Measurements from ENCODE around the gene TMEM97. TPM values are rescaled to one million over a fixed set of nuclear protein-coding genes. Genes with fewer than 3 reads are reported as not detected.
"Not testable (repeated sequence)": the region's sequence is repeated elsewhere in the genome, so short reads cannot be mapped to it uniquely, and the experiment has no call there.

TMEM97 gene
- total RNA-seq = 28.4 TPM

DNA sequence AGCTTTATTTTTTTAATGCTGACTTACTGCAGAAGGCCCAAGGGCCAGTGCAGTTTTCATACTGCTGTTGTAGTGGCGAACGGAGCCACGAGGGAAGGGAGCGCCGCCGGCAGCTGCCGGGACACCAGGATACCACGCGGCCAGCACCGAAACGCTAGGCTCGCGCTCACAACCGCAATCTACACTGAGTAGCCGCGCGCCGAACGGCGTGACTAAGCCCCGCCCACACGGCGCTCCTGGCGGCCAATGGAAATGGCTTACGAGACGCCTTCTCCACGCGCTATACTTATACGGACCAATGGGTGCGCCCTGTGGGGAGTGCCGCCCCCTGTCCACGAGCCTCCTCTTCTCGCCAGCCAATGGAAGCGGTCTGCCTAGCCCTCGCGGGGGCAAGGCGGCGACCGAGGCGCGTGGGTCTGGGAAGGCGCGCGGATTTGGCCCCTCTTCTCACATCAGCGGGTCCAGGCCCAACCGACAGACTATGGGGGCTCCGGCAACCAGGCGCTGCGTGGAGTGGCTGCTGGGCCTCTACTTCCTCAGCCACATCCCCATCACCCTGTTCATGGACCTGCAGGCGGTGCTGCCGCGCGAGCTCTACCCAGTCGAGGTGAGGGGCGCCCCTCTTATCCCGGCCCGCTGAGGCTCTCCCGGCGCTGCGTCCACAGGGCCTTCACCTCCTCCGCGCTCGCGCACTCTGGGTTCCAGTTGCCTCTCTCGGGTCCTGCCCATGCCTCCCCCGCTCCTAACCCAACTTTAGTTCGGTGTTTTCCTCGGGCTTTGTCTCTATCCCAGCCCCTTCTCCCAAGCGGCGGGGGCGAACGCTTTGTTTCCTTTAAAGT, at the start of gene TMEM97:
Gene TMEM97 (plus strand): TSS at position 442 of the 839 bp plus-strand sequence. CDS start 40 bp downstream, at position 482.
- ATAC-seq = peak; percentile 100

- no peak for ATAC-seq
These were observed 48.9 kb upstream of the TMEM97 start for GRCh38 chr17:28270055-28270454.

DNA sequence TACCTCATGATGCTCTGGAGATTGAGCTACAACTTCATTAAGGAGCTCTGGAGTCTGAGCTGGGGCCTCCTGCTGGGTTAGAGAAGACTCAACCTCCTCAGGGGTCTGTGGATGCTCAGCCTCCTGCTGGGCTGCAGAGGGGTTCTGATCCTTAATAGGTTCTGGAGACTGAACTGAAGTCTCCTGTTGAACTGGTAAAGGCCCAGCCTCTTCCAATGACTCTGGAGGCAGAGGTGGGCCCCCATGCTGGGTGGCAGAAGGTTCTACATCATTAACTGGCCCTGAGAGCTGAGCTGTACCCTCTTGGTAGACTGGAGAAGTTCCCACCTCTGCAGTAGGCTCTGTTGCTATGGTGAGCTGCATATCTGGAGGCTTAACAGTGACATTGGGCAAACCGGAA, 48.1 kb upstream of the TMEM97 start:
- ATAC-seq = no peak

DNA sequence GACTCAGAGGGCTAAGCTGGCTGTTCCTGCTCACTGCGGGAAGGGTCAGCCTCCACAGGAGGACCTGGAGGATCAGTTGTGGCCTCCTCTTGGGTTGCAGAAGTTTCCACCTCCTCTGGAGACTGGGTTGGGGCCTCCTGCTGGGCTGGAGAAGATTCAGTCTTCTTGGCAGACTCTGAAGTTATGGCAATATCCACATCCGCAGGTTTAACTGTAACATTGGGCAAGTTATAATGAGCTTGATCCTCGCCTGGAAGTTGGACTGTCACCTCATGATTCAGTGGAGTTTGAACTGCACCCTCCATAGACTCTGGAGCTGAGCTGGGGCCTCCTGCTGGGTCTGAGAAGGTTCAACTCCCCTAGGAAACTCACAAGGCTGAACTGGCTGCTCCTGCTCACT, 47.6 kb upstream of the TMEM97 start:
- ATAC-seq = no peak

DNA sequence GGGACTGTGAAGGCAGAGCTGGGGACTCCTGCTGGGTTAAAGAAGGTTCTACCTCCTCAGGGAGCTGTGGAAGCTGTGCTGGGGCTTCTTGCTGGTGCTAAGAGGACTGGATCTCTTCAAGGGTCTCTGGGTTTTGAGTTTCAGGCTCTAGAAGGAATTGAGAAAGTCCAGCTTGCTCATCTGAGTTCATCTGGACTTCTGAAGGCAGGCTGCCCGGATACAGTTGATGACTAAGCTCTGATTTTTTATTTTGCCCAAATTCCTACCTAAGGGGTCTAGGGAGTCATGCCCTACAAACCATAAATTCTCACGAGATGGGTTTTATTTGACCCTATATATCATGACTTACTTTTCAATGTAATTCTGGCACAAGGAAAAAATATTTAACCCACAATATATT, 46.8 kb upstream of the TMEM97 start:
- ATAC-seq = no peak

DNA sequence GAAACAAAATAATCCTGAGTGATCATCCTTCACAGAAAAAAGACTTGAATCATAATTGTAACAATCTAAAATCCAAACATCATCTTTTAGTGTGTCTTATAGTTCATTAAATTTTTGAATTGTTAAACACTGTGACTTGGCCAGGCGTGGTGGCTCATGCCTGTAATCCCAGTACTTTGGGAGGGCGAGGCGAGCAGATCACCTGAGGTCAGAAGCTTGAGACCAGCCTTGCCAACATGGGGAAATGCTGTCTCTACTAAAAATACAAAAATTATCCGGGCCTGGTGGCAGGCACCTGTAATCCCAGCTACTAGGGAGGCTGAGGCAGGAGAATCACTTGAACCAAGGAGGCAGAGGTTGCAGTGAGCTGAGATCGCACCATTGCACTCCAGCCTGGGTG, 45.7 kb upstream of the TMEM97 start:
- ATAC-seq = not testable (repeated sequence)

DNA sequence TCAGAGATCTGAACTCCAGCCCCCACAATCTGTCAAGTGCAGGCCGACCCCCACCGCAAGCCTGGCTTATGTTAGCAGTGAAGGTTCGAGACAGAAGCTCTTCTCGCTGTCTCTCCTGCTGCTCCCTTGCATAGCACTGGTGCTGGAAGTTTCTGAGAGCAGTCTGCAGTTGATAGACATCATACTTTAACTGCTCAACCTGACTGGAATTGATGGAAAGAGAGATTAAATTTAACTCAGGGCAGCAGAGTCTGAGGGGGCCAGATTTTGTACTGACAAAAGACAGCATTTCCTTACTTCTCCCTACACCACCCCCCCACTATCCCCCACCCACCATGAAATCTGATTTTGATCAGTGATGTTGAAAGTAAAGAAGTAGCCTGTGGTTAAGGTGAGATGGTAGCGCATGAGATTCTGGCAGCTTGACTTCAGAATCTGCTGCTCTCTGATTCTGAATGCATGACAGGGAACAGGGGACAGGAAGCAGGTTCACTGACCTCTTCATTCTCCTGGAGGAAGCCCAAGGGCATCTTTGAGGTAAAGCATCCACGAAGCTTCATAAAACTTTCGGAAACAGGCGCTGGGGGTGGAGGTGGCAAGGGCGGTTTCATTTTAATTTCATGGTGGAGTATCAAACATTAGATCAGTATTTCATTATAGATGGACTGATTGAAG, 44.3 kb upstream of the TMEM97 start:
- ATAC-seq = no peak

- no peak for ATAC-seq
These were observed 43.0 kb upstream of the TMEM97 start for GRCh38 chr17:28276011-28276410.

DNA sequence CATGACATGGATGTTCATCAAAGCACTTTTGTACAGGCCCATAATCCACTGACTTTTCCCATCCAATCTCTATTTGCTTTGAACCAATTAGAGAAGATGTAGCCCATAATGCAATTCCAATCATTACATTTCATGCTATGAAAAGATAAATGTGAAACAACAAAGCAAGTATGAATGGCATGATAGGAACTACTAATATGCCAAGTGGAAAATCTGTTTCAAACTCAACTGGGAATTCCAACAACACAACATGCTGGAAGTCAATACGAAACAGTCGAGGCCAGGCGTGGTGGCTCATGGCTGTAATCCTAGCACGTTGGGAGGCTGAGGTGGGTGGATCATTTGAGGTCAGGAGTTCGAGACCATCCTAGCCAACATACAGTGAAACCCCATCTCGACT, 39.6 kb upstream of the TMEM97 start:
- no peak for ATAC-seq

GRCh38 chr17:28280826-28281225, 38.2 kb upstream of the TMEM97 start:
- ATAC-seq = no peak

- ATAC-seq = peak; percentile 81
These were observed 36.4 kb upstream of the TMEM97 start for GRCh38 chr17:28282596-28282995.

- no peak for ATAC-seq
These were observed 33.0 kb upstream of the TMEM97 start for GRCh38 chr17:28285965-28286364.

- no peak for ATAC-seq
These were observed 28.3 kb upstream of the TMEM97 start for GRCh38 chr17:28290703-28291102.

DNA sequence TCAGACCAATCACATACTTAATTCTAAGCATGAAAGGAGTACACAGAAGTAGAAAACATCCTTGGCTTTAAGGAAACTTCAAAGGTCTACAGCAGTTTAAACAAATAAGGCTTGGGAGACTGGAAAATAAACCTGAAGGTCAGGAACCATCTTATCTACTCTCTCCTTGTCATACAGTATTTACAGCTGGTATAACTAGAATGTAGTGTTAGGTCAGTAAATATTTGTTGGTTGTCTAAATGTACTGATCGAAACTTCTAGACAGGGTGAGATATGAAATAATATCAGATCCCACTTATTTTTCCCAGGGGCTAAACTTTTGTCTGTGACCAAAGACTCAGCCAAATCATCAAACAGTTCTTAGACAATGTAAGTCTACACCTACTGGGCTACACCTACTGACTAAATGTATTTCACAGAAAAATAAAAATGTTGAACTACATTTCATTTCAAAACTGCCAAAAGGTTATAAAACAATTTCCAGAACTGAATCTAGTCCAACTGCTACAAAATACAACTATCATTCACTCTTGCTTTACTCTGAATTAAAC, 27.1 kb upstream of the TMEM97 start:
- ATAC-seq = no peak

DNA sequence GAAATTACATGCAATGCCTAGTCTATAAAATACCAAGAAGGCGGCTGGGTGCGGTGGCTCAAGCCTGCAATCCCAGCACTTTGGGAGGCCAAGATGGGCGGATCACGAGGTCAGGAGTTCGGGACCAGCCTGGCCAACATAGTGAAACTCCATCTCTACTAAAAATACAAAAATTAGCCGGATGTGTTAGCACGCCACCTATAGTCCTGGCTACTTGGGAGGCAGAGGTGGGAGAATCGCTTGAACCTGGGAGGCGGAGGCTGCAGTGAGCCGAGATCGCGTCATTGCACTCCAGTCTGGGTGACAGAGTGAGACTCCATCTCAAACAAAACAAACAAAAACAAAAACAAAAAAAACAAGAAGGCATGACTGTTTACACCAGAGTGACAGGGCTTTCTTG, 26.1 kb upstream of the TMEM97 start:
- not testable (repeated sequence) for ATAC-seq

- no peak for ATAC-seq
These were observed 25.0 kb upstream of the TMEM97 start for GRCh38 chr17:28293994-28294393.

- ATAC-seq = no peak
These were observed 23.1 kb upstream of the TMEM97 start for GRCh38 chr17:28295677-28296578.

GRCh38 chr17:28298449-28298848, 20.6 kb upstream of the TMEM97 start:
- ATAC-seq = no peak

GRCh38 chr17:28306954-28307401, 12.0 kb upstream of the TMEM97 start:
- no peak for ATAC-seq

- no peak for ATAC-seq
These were observed 5.2 kb upstream of the TMEM97 start for GRCh38 chr17:28313841-28314240.

GRCh38 chr17:28315846-28316705, 2.9 kb upstream of the TMEM97 start:
- no peak for ATAC-seq
